Nephron progenitor cell (in vitro differentiated cells): ENCODE data around the gene KANSL3.
A peak's percentile ranks its signal among the peaks of the same experiment; 100 is the strongest.
"Not testable (repeated sequence)": the region's sequence is repeated elsewhere in the genome, so short reads cannot be mapped to it uniquely, and the experiment has no call there.

Experiments used
- DNase-seq: peaks from one replicate; pipeline ENCODE4 v3.0.0; 2021
- H3K27ac Mint-ChIP-seq: 2 replicates; pipeline ENCODE4 v1.8.0; 2021; ENCODE audit warnings: mild to moderate bottlenecking, moderate library complexity, mixed read lengths
- H3K27me3 Mint-ChIP-seq: 2 replicates; pipeline ENCODE4 v1.8.0; 2021; ENCODE audit warnings: mild to moderate bottlenecking, low read depth, mixed read lengths; ENCODE audit not compliant: poor library complexity
- H3K36me3 Mint-ChIP-seq: 2 replicates; pipeline ENCODE4 v1.8.0; 2021; ENCODE audit warnings: low read depth, mixed read lengths
- H3K4me1 Mint-ChIP-seq: 2 replicates; pipeline ENCODE4 v1.8.0; 2021; ENCODE audit warnings: mixed read lengths
- H3K4me3 Mint-ChIP-seq: 2 replicates; pipeline ENCODE4 v1.8.0; 2021; ENCODE audit warnings: mild to moderate bottlenecking, moderate library complexity, mixed read lengths
- H3K9me3 Mint-ChIP-seq: 2 replicates; pipeline ENCODE4 v1.8.0; 2021; ENCODE audit warnings: mild to moderate bottlenecking, moderate library complexity, mixed read lengths
- CTCF ChIP-seq: fragments of 200-600 bp; sonication (generic); IDR thresholded peaks from 2 replicates; pipeline ENCODE4 v1.5.0; 2021; ENCODE audit warnings: antibody characterized with exemption

The KANSL3 gene

GRCh38 chr2:96554293-96555145 is 83.6 kb downstream of the KANSL3 start:
- peaks cover 7% of the 10 kb centered on the region for H3K27me3 Mint-ChIP-seq
- no peak overlapping the region for H3K4me3 Mint-ChIP-seq
- no peak overlapping the region for H3K27ac Mint-ChIP-seq

GRCh38 chr2:96553957-96554292 is 84.2 kb downstream of the KANSL3 start:
- peaks cover 23% of the 10 kb centered on the region for H3K4me1 Mint-ChIP-seq
- not testable (repeated sequence) for H3K4me3 Mint-ChIP-seq, H3K27ac Mint-ChIP-seq, H3K9me3 Mint-ChIP-seq, H3K36me3 Mint-ChIP-seq, DNase-seq, H3K27me3 Mint-ChIP-seq

More at GRCh38 chr2:96554293-96555145, 83.6 kb downstream of the KANSL3 start:
- Mint-ChIP-seq H3K9me3 (no peaks in the 10 kb centered on the region), H3K36me3 (no peaks in the 10 kb centered on the region), H3K4me1 (peaks cover 23% of the 10 kb centered on the region)
- TF ChIP-seq CTCF = peak; percentile 96
- DNase-seq = peak; percentile 73

- TF ChIP-seq CTCF = no peak
- Mint-ChIP-seq H3K27me3 (peaks cover 3% of the 10 kb centered on the region), H3K4me1 (peaks cover 22% of the 10 kb centered on the region), H3K4me3 (no peak overlapping the region), H3K27ac (no peak overlapping the region), H3K9me3 (no peaks in the 10 kb centered on the region), H3K36me3 (no peaks in the 10 kb centered on the region)
- no peak for DNase-seq
Observed at GRCh38 chr2:96553176-96553956, 84.7 kb downstream of the KANSL3 start.

GRCh38 chr2:96552315-96553175 is 85.6 kb downstream of the KANSL3 start:
- no peak for TF ChIP-seq CTCF
- H3K4me1 Mint-ChIP-seq = peaks cover 18% of the 10 kb centered on the region
- H3K36me3 Mint-ChIP-seq = no peaks in the 10 kb centered on the region
- no peak overlapping the region for H3K27ac Mint-ChIP-seq
- peaks cover 3% of the 10 kb centered on the region for H3K27me3 Mint-ChIP-seq
- H3K9me3 Mint-ChIP-seq = no peaks in the 10 kb centered on the region
- no peak for DNase-seq
- H3K4me3 Mint-ChIP-seq = no peak overlapping the region

- TF ChIP-seq CTCF = no peak
- no peak overlapping the region for H3K4me3 Mint-ChIP-seq
- DNase-seq = no peak
- H3K27me3 Mint-ChIP-seq = peaks cover 3% of the 10 kb centered on the region
- no peaks in the 10 kb centered on the region for H3K9me3 Mint-ChIP-seq
- H3K4me1 Mint-ChIP-seq = peaks cover 13% of the 10 kb centered on the region
- H3K27ac Mint-ChIP-seq = no peak overlapping the region
- no peaks in the 10 kb centered on the region for H3K36me3 Mint-ChIP-seq
Observed at GRCh38 chr2:96551605-96552314, 86.4 kb downstream of the KANSL3 start.
